ENCODE results near the gene RTP5. TPM values are rescaled to one million over a fixed set of nuclear protein-coding genes. Genes with fewer than 3 reads are reported as not detected.

Gene RTP5
- total and polyA plus RNA-seq, 2 of the 8 experiments (the other 6 are each of a cell fraction or from before 2014, with no cell fraction given): not detected

DNA sequence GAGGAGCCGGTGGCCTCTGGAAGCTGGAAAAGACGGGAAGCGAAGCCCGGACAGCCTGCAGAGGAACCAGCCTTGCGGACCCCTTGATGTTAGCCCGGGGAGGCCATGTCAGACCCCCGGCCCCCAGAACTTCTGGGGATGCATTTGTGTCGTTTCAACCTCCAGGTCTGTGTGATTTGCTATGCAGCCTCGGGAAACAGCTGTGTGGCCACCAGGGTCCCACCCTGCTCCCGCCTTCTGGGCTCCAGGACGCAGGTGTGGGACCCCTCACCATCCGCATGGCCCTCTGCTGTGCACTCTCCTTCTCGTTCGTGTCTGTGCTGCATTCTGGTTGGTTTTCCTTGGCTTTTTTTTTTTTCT lies 47.3 kb upstream of the RTP5 start:
- H3K23me2 ChIP-seq (ENCODE audit: low read depth, low read length): no peaks in the 10 kb centered on the region
- H2AK5ac ChIP-seq (ENCODE audit: low read depth, low read length): no peak overlapping the region
- H3K79me2 ChIP-seq (ENCODE audit: control insufficient read depth in 1 of 2, insufficient read depth in 2 of 2, low read length in 2 of 2): no peaks in the 10 kb centered on the region
- H3K27me3 ChIP-seq (replicated peaks in 1 of 4; ENCODE audit: control insufficient read depth in 3 of 4, extremely low read depth in 1 of 4, insufficient read depth in 3 of 4, low read length in 3 of 4): no peaks in the 10 kb centered on the region
- no peak overlapping the region for H4K91ac ChIP-seq (replicated peaks; ENCODE audit: insufficient read length, low read length)
- H3K4me3 ChIP-seq (ENCODE audit: extremely low read depth in 1 of 4, insufficient read depth in 2 of 4, low read depth in 3 of 4, low read length in 4 of 4): no peak overlapping the region
- no peak overlapping the region for H3K56ac ChIP-seq (replicated peaks; ENCODE audit: insufficient read length, low read depth, low read length)
- POLR2A ChIA-PET (ENCODE audit: partially characterized antibody): no interaction called here
- H3K9ac ChIP-seq (replicated peaks in 1 of 4; ENCODE audit: extremely low read depth in 1 of 4, low read depth in 3 of 4, low read length in 3 of 4): no peak overlapping the region
- H3K4me2 ChIP-seq (ENCODE audit: insufficient read depth in 1 of 2, low read depth in 2 of 2, low read length in 2 of 2): no peak overlapping the region
- no peak overlapping the region for H2BK15ac ChIP-seq (ENCODE audit: low read length)
- H3K23ac ChIP-seq (ENCODE audit: insufficient read length): no peak overlapping the region
- no peak overlapping the region for H2BK5ac ChIP-seq (ENCODE audit: low read depth, low read length)
- no peak overlapping the region for H3K18ac ChIP-seq (ENCODE audit: extremely low read depth, low read length)
- H2BK20ac ChIP-seq (ENCODE audit: low read length): no peak overlapping the region
- no peak overlapping the region for H4K8ac ChIP-seq (ENCODE audit: extremely low read depth, insufficient read depth, low read length)
- H3K79me1 ChIP-seq (ENCODE audit: low read depth, low read length): no peaks in the 10 kb centered on the region
- peaks cover 5 to 6% of the 10 kb centered on the region in 2 experiments; a peak in 3 of 4 replicates for H3K9me3 ChIP-seq (ENCODE audit: insufficient read depth in 2 of 2, low read depth in 1 of 2, low read length in 1 of 2)
- no peaks in the 10 kb centered on the region for H3K36me3 ChIP-seq (ENCODE audit: control insufficient read depth in 2 of 4, insufficient read depth in 4 of 4, low read length in 3 of 4)
- H2AFZ ChIP-seq (ENCODE audit: low read length): no peak overlapping the region
- no peak overlapping the region for H2BK12ac ChIP-seq (ENCODE audit: low read depth, low read length)
- CTCF ChIA-PET (ENCODE audit: partially characterized antibody): no interaction called here
- H3K14ac ChIP-seq (ENCODE audit: insufficient read length): no peak overlapping the region
- no peak overlapping the region for H3K4ac ChIP-seq (replicated peaks; ENCODE audit: insufficient read length, low read depth, low read length)
- FAIRE-seq: no peak
- H3K4me1 ChIP-seq (replicated peaks in 1 of 4; ENCODE audit: control insufficient read depth in 3 of 4, insufficient read depth in 4 of 4, low read length in 3 of 4): peaks cover 0 to 9% (median 0%) of the 10 kb centered on the region in 4 experiments; a peak in 2 of 7 replicates
- DNase-seq (ENCODE audit: low read depth in 1 of 2, low spot score in 2 of 2): no peak
- 93% methylated on average over 12 of the region's 14 CpGs; no CpG with 5 or more reads in 1 of the 2 experiments for WGBS, 2 experiments (ENCODE audit: extremely low coverage in 1 of 2, insufficient coverage in 1 of 2, insufficient read length in 1 of 2, insufficient replicate concordance in 2 of 2, low coverage in 1 of 2, low lambda C conversion rate in 2 of 2, missing lambda C conversion rate in 1 of 2)
- no peaks in the 10 kb centered on the region for H4K20me1 ChIP-seq (replicated peaks in 1 of 2; ENCODE audit: control insufficient read depth in 1 of 2, insufficient read depth in 2 of 2, low read length in 2 of 2)
- H4K5ac ChIP-seq (ENCODE audit: insufficient read length, low read depth, low read length): no peak overlapping the region
- no peak overlapping the region for H3K27ac ChIP-seq (ENCODE audit: low read depth, low read length)
- H2BK120ac ChIP-seq (replicated peaks; ENCODE audit: low read depth, low read length): no peak overlapping the region
- TF ChIP-seq PHF8 (conservative IDR thresholded peaks at IDR 0.05; ENCODE audit: low read depth, low read length) (no peak), RBBP5 (IDR thresholded peaks at IDR 0.05; ENCODE audit: borderline replicate concordance, low read depth, low read length) (no peak), SIX5 (IDR thresholded peaks at IDR 0.05; ENCODE audit: low read depth, low read length) (no peak), NRF1 (IDR thresholded peaks at IDR 0.05; ENCODE audit: low read depth, low read length) (no peak), TEAD4 (IDR thresholded peaks at IDR 0.05; ENCODE audit: low read depth, low read length) (no peak), NANOG (IDR thresholded peaks at IDR 0.05; ENCODE audit: insufficient read depth, low read depth, low read length, poor library complexity, severe bottlenecking) (no peak), TAF1 (IDR thresholded peaks at IDR 0.05; ENCODE audit: low read depth, low read length) (no peak), ASH2L (IDR thresholded peaks at IDR 0.05; ENCODE audit: low read length) (no peak), FOSL1 (IDR thresholded peaks at IDR 0.05; ENCODE audit: insufficient read depth, low read depth, low read length) (no peak)
- TF ChIP-seq, protein P1, sequence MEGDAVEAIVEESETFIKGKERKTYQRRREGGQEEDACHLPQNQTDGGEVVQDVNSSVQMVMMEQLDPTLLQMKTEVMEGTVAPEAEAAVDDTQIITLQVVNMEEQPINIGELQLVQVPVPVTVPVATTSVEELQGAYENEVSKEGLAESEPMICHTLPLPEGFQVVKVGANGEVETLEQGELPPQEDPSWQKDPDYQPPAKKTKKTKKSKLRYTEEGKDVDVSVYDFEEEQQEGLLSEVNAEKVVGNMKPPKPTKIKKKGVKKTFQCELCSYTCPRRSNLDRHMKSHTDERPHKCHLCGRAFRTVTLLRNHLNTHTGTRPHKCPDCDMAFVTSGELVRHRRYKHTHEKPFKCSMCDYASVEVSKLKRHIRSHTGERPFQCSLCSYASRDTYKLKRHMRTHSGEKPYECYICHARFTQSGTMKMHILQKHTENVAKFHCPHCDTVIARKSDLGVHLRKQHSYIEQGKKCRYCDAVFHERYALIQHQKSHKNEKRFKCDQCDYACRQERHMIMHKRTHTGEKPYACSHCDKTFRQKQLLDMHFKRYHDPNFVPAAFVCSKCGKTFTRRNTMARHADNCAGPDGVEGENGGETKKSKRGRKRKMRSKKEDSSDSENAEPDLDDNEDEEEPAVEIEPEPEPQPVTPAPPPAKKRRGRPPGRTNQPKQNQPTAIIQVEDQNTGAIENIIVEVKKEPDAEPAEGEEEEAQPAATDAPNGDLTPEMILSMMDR (IDR thresholded peaks at IDR 0.05; ENCODE audit: control extremely low read depth in 1 of 3, insufficient read depth in 1 of 3, low read depth in 1 of 3, low read length in 3 of 3): no peak
- TF ChIP-seq, protein P2, sequence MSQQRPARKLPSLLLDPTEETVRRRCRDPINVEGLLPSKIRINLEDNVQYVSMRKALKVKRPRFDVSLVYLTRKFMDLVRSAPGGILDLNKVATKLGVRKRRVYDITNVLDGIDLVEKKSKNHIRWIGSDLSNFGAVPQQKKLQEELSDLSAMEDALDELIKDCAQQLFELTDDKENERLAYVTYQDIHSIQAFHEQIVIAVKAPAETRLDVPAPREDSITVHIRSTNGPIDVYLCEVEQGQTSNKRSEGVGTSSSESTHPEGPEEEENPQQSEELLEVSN (IDR thresholded peaks at IDR 0.05): no peak
